Caco-2 (cell line): ENCODE results near the gene THTPA. TPM values are rescaled to one million over a fixed set of nuclear protein-coding genes. Genes with fewer than 3 reads are reported as not detected.

Source experiments
- BruUV-seq: library from RNA; stranded (reverse); fragments of 400-500 nt; replicated peaks from 2 replicates; lab custom pipeline; 2021; lab: Mats Ljungman, UMichigan
- CTCF ChIA-PET: fragments of 300-600 bp; sonication (Branson Sonifier 250); formaldehyde crosslinking; loops from one replicate; lab custom pipeline; 2022; ENCODE audit warnings: antibody characterized with exemption; lab: Charles Lee
- POLR2A ChIA-PET: fragments of 300-600 bp; sonication (Branson Sonifier 250); formaldehyde crosslinking; loops from one replicate; lab custom pipeline; 2022; ENCODE audit warnings: antibody characterized with exemption; lab: Charles Lee
- DNase-seq, 2 experiments: peaks; one replicate each; pipeline versions ENCODE4 v3.0.0 to v3.0.0-alpha.2; 2020 to 2022
- H3K27me3 ChIP-seq: replicated peaks from 2 replicates; pipeline ENCODE4 v1.6.0; 2011; ENCODE audit warnings: low read length; ENCODE audit not compliant: control insufficient read depth, insufficient read depth
- H3K36me3 ChIP-seq: 2 replicates; pipeline ENCODE4 v1.5.1; 2011; ENCODE audit warnings: low read length; ENCODE audit not compliant: control insufficient read depth, insufficient read depth
- H3K4me1 ChIP-seq: fragments of 250-450 bp; sonication (Bioruptor Pico); 2 replicates; pipeline ENCODE4 v1.5.1; 2020; ENCODE audit warnings: mild to moderate bottlenecking
- H3K4me3 ChIP-seq: 2 replicates; pipeline ENCODE4 v1.5.1; 2011; ENCODE audit warnings: low read depth, mild to moderate bottlenecking, control low read depth, low read length
- H3K9me3 ChIP-seq: fragments of 250-450 bp; sonication (Bioruptor Pico); 2 replicates; pipeline ENCODE4 v1.5.1; 2020; ENCODE audit warnings: mild to moderate bottlenecking, moderate library complexity
- H3K27ac Mint-ChIP-seq: one replicate; pipeline ENCODE4 v1.8.0; 2022; ENCODE audit warnings: mixed read lengths; ENCODE audit not compliant: unreplicated experiment
- H3K27me3 Mint-ChIP-seq: one replicate; pipeline ENCODE4 v1.8.0; 2022; ENCODE audit warnings: mixed read lengths; ENCODE audit not compliant: insufficient read depth, unreplicated experiment
- H3K36me3 Mint-ChIP-seq: one replicate; pipeline ENCODE4 v1.8.0; 2022; ENCODE audit warnings: mild to moderate bottlenecking, mixed read lengths; ENCODE audit not compliant: insufficient read depth, unreplicated experiment
- H3K4me1 Mint-ChIP-seq: one replicate; pipeline ENCODE4 v1.8.0; 2022; ENCODE audit warnings: low read depth, mixed read lengths; ENCODE audit not compliant: unreplicated experiment
- H3K4me3 Mint-ChIP-seq: one replicate; pipeline ENCODE4 v1.8.0; 2022; ENCODE audit warnings: mild to moderate bottlenecking, moderate library complexity, mixed read lengths; ENCODE audit not compliant: unreplicated experiment
- H3K9me3 Mint-ChIP-seq: one replicate; pipeline ENCODE4 v1.8.0; 2022; ENCODE audit warnings: mixed read lengths; ENCODE audit not compliant: unreplicated experiment
- intact Hi-C: fragments of 100-400 bp; cut with micrococcal nuclease; formaldehyde crosslinking; loops from one replicate; pipeline ENCODE4 v1.10.0; 2022; ENCODE audit not compliant: unreplicated experiment
- total RNA-seq: library from RNA; stranded (reverse); gene quantifications from 2 replicates; pipeline ENCODE4 v1.2.3, GENCODE V29; 2022
- TF ChIP-seq, protein P1 (sequence below), 2 experiments: fragments of 200-600 bp in 1 of 2; IDR thresholded peaks; 1 replicate in 1 of 2; 2 replicates in 1 of 2; pipeline versions ENCODE4 v1.5.1 to v1.8.0; 2011 to 2022; ENCODE audit warnings: antibody characterized with exemption in 1 of 2, control low read depth in 1 of 2, inconsistent platforms in 1 of 2, low read depth in 1 of 2, low read length in 1 of 2, mild to moderate bottlenecking in 1 of 2, moderate library complexity in 1 of 2; ENCODE audit not compliant: insufficient read depth in 1 of 2, severe bottlenecking in 1 of 2, unreplicated experiment in 1 of 2

The THTPA gene
- total RNA-seq, 1 experiment from 2014 or later: 9.3 TPM

DNA sequence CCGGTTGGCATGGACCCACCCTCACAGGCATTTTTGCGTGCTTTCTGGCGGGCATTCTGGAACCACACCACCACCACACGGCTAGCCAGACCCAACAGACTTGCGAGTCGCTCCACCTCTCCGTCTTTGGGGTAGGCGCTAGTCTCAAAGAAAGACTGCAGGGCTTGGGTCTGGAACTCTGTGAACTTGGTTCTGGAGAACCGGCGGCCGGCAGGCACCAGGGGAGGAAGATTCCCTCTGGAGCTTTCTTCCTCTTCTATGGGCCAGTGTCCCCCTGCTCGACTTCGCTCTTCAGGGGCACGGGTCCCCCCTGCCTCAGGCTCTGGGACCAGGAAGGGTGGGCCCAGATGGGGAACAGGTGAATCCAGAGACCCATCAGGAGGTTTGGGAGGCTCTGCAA lies 31.1 kb upstream of the THTPA start:
- Mint-ChIP-seq H3K27ac (no peak overlapping the region), H3K36me3 (no peaks in the 10 kb centered on the region), H3K4me3 (no peak overlapping the region), H3K27me3 (no peaks in the 10 kb centered on the region), H3K9me3 (no peaks in the 10 kb centered on the region), H3K4me1 (no peaks in the 10 kb centered on the region)
- Histone ChIP-seq H3K9me3 (no peaks in the 10 kb centered on the region), H3K36me3 (no peaks in the 10 kb centered on the region), H3K27me3 (no peaks in the 10 kb centered on the region), H3K4me1 (no peaks in the 10 kb centered on the region), H3K4me3 (no peak overlapping the region)
- intact Hi-C loops: no loop called here
- no peak for DNase-seq
- POLR2A ChIA-PET: no interaction called here
- CTCF ChIA-PET: no interaction called here
- TF ChIP-seq, protein P1, sequence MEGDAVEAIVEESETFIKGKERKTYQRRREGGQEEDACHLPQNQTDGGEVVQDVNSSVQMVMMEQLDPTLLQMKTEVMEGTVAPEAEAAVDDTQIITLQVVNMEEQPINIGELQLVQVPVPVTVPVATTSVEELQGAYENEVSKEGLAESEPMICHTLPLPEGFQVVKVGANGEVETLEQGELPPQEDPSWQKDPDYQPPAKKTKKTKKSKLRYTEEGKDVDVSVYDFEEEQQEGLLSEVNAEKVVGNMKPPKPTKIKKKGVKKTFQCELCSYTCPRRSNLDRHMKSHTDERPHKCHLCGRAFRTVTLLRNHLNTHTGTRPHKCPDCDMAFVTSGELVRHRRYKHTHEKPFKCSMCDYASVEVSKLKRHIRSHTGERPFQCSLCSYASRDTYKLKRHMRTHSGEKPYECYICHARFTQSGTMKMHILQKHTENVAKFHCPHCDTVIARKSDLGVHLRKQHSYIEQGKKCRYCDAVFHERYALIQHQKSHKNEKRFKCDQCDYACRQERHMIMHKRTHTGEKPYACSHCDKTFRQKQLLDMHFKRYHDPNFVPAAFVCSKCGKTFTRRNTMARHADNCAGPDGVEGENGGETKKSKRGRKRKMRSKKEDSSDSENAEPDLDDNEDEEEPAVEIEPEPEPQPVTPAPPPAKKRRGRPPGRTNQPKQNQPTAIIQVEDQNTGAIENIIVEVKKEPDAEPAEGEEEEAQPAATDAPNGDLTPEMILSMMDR (IDR thresholded peaks at IDR 0.05; ENCODE audit: insufficient read depth in 1 of 2, low read depth in 1 of 2, low read length in 1 of 2, severe bottlenecking in 1 of 2, unreplicated experiment in 1 of 2): no peak
- BruUV-seq: no TSS peak

DNA sequence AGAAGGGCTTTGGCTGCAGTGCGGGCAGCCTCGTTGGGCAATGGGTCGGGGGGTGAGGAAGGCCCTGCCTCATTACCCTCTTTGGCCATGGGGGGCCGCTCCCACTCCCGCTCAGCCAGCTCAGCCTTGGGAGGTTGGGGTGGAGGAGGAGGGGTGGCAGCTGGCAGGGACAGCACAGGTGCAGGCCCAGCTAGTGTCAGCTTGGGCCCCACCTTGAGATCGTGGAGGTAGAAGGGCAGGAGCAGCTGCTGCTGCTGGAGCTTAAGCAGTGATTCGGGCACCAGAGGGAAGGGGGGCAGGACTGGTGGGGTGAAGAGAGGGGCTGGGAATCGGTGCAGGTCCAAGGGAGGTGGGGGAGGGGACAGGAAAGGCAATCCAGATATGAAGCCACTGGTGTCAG lies 30.5 kb upstream of the THTPA start:
- Mint-ChIP-seq H3K36me3 (no peaks in the 10 kb centered on the region), H3K9me3 (no peaks in the 10 kb centered on the region), H3K4me3 (no peak overlapping the region), H3K27ac (no peak overlapping the region), H3K4me1 (no peaks in the 10 kb centered on the region), H3K27me3 (no peaks in the 10 kb centered on the region)
- Histone ChIP-seq H3K4me1 (no peaks in the 10 kb centered on the region), H3K36me3 (no peaks in the 10 kb centered on the region), H3K9me3 (no peaks in the 10 kb centered on the region), H3K4me3 (no peak overlapping the region), H3K27me3 (no peaks in the 10 kb centered on the region)
- BruUV-seq: no TSS peak
- intact Hi-C loops: no loop called here
- POLR2A ChIA-PET: no interaction called here
- TF ChIP-seq, protein P1 (IDR thresholded peaks at IDR 0.05; ENCODE audit: insufficient read depth in 1 of 2, low read depth in 1 of 2, low read length in 1 of 2, severe bottlenecking in 1 of 2, unreplicated experiment in 1 of 2): no peak
- DNase-seq: no peak
- CTCF ChIA-PET: interaction anchor here (0.6 kb wide), 1 partner anchor 1054 kb away, joined by 3 read pairs; no protein-coding TSS in a partner anchor

DNA sequence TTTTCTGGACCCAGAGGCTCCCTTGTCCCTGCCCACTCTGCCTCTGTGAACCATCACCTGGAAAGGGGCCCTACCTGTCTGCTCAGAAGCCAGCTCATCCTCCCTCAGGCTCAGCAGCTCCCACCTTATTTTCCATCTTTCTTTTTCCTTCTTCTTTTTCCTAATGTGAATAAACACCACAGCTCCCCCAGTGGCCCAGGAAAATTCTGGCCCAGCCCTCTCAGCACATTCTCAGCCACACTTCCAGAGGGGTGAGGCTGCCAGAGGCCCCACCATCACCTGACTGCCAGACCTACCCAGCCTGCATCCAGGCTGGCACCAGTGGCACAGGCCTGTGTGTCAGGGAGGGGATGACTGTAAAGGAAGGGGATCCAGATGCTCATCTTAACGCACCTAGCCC lies 27.5 kb upstream of the THTPA start:
- Histone ChIP-seq H3K36me3 (no peaks in the 10 kb centered on the region), H3K4me1 (no peaks in the 10 kb centered on the region), H3K4me3 (no peak overlapping the region), H3K9me3 (no peaks in the 10 kb centered on the region), H3K27me3 (no peaks in the 10 kb centered on the region)
- Mint-ChIP-seq H3K27me3 (no peaks in the 10 kb centered on the region), H3K27ac (no peak overlapping the region), H3K4me1 (no peaks in the 10 kb centered on the region), H3K36me3 (no peaks in the 10 kb centered on the region), H3K9me3 (no peaks in the 10 kb centered on the region), H3K4me3 (no peak overlapping the region)
- TF ChIP-seq, protein P1 (IDR thresholded peaks at IDR 0.05; ENCODE audit: insufficient read depth in 1 of 2, low read depth in 1 of 2, low read length in 1 of 2, severe bottlenecking in 1 of 2, unreplicated experiment in 1 of 2): no peak
- DNase-seq: peak in 1 of 2 experiments; percentile 9
- CTCF ChIA-PET: interaction anchor here (0.6 to 1.1 kb wide), 4 partner anchors 9 to 292 kb away, joined by 3 to 7 read pairs (median 4); no protein-coding TSS in a partner anchor
- no TSS peak for BruUV-seq
- intact Hi-C loops: no loop called here
- POLR2A ChIA-PET: no interaction called here
